HG02973 (cell line): Measurements from ENCODE around the gene PCBP2.
"Not testable (repeated sequence)": the region's sequence is repeated elsewhere in the genome, so short reads cannot be mapped to it uniquely, and the experiment has no call there.

Experiments
- ATAC-seq: cut with Tn5 transposase; IDR thresholded peaks from one replicate; pipeline ENCODE4 v1.9.1; 2021; ENCODE audit warnings: moderate library complexity; ENCODE audit not compliant: unreplicated experiment

Gene PCBP2

GRCh38 chr12:53468282-53468681 is 16.4 kb downstream of the PCBP2 start:
- ATAC-seq: no peak

- no peak for ATAC-seq
Measured at GRCh38 chr12:53472056-53472582, 20.2 kb downstream of the PCBP2 start.

- ATAC-seq: no peak
Measured at GRCh38 chr12:53474077-53474476, 22.2 kb downstream of the PCBP2 start.

GRCh38 chr12:53474819-53475218 is 22.9 kb downstream of the PCBP2 start:
- no peak for ATAC-seq

- no peak for ATAC-seq
Measured at GRCh38 chr12:53476769-53477209, 24.9 kb downstream of the PCBP2 start.

GRCh38 chr12:53478865-53479264 is 27.0 kb downstream of the PCBP2 start:
- no peak for ATAC-seq

GRCh38 chr12:53479331-53479730 is 27.4 kb downstream of the PCBP2 start:
- ATAC-seq: no peak

GRCh38 chr12:53480491-53481442 is 28.9 kb downstream of the PCBP2 start:
- ATAC-seq: no peak

GRCh38 chr12:53481458-53481857 is 29.6 kb downstream of the PCBP2 start:
- ATAC-seq: not testable (repeated sequence)

- ATAC-seq: no peak
Measured at GRCh38 chr12:53481939-53482586, 30.2 kb downstream of the PCBP2 start.

- ATAC-seq: no peak
Measured at GRCh38 chr12:53482626-53483168, 30.8 kb downstream of the PCBP2 start.

- no peak for ATAC-seq
Measured at GRCh38 chr12:53483225-53483978, 31.5 kb downstream of the PCBP2 start.

GRCh38 chr12:53483979-53484377 is 32.1 kb downstream of the PCBP2 start:
- ATAC-seq: no peak

- no peak for ATAC-seq
Measured at GRCh38 chr12:53484686-53485575, 33.0 kb downstream of the PCBP2 start.

- no peak for ATAC-seq
Measured at GRCh38 chr12:53485955-53486735, 34.2 kb downstream of the PCBP2 start.

- ATAC-seq: no peak
Measured at GRCh38 chr12:53486736-53487487, 35.0 kb downstream of the PCBP2 start.

GRCh38 chr12:53489242-53489864 is 37.5 kb downstream of the PCBP2 start:
- no peak for ATAC-seq

GRCh38 chr12:53492188-53492587 is 40.3 kb downstream of the PCBP2 start:
- ATAC-seq: no peak
